Body of pancreas (tissue), 4 donors: ENCODE measurements around the gene CSF1. TPM values are rescaled to one million over a fixed set of nuclear protein-coding genes. Genes with fewer than 3 reads are reported as not detected.
"Not testable (repeated sequence)": the region's sequence is repeated elsewhere in the genome, so short reads cannot be mapped to it uniquely, and the experiment has no call there.

Experiments used
- ATAC-seq: fragments of 150-250 bp; one replicate; pipeline ENCODE4 v1.9.1; 2016
- DNase-seq, 4 donors: peaks; one replicate each; pipeline ENCODE4 v3.0.0-alpha.2; 2019
- H3K27ac ChIP-seq, 4 donors: fragments of 200-600 bp; sonication (generic); 1 replicate in 3 of 4; 2 replicates in 1 of 4; pipeline versions ENCODE4 v1.5.1 to v1.6.1; 2016 to 2019; ENCODE audit warnings: mild to moderate bottlenecking in 1 of 4, mixed read lengths in 1 of 4, moderate library complexity in 1 of 4
- H3K27me3 ChIP-seq, 2 donors: fragments of 200-600 bp; sonication (generic); one replicate each; pipeline ENCODE4 v1.6.0; 2016; ENCODE audit warnings: mild to moderate bottlenecking in 1 of 2
- H3K36me3 ChIP-seq, 2 donors: fragments of 200-600 bp; sonication (generic); replicated peaks in 1 of 2; 2 replicates each; pipeline ENCODE4 v1.5.1; 2016; ENCODE audit warnings: low read depth in 2 of 2; ENCODE audit not compliant: insufficient read depth in 1 of 2
- H3K4me1 ChIP-seq: fragments of 200-600 bp; sonication (generic); one replicate; pipeline ENCODE4 v1.6.0; 2016
- H3K4me3 ChIP-seq, 2 donors: fragments of 200-600 bp; sonication (generic); 1 replicate in 1 of 2; 2 replicates in 1 of 2; pipeline ENCODE4 v1.5.1; 2016 to 2019
- H3K9me3 ChIP-seq, 3 donors: fragments of 200-600 bp; sonication (generic); 1 replicate in 2 of 3; 2 replicates in 1 of 3; pipeline ENCODE4 v1.5.1; 2016
- POLR2A ChIP-seq, 3 donors: fragments of 450-650 bp; IDR thresholded peaks; one replicate each; pipeline ENCODE4 v1.6.1; 2016; ENCODE audit warnings: antibody characterized with exemption in 3 of 3, mild to moderate bottlenecking in 2 of 3
- WGBS, 2 donors: methylation state at CpG; one replicate each; pipeline ENCODE4 v1.1.5; 2017; 5-methylcytosine and 5-hydroxymethylcytosine counted together
- intact Hi-C: fragments of 100-400 bp; cut with DNase I; formaldehyde crosslinking; loops from one replicate; pipeline ENCODE4 v1.15.1; 2023
- total RNA-seq, 2 donors: library from RNA; depleted of rRNA; stranded (reverse); fragments of >200 nt; gene quantifications; one replicate each; pipeline ENCODE4 v1.1.0, GENCODE V29; 2016
- TF ChIP-seq, protein P1 (sequence below), 7 experiments: fragments of 450-650 bp in 4 of 7; fragments of 200-600 bp in 3 of 7; sonication (generic) in 3 of 7; IDR thresholded peaks; one replicate each; pipeline ENCODE4 v1.5.1; 2016 to 2019; ENCODE audit warnings: antibody characterized with exemption in 7 of 7

Gene CSF1
- total RNA-seq, 2 donors from 2014 or later, result 26.7 to 60.7 TPM

- intact Hi-C loops, result no loop called here
- Histone ChIP-seq H3K36me3 (no peaks in the 10 kb centered on the region), H3K27ac (no peak overlapping the region), H3K4me3 (no peak overlapping the region), H3K27me3 (no peaks in the 10 kb centered on the region), H3K9me3 (no peaks in the 10 kb centered on the region), H3K4me1 (peaks cover 24% of the 10 kb centered on the region)
- 74 to 77% methylated on average over 1 of the region's 1 CpG for WGBS, 2 donors
- TF ChIP-seq, protein P1, sequence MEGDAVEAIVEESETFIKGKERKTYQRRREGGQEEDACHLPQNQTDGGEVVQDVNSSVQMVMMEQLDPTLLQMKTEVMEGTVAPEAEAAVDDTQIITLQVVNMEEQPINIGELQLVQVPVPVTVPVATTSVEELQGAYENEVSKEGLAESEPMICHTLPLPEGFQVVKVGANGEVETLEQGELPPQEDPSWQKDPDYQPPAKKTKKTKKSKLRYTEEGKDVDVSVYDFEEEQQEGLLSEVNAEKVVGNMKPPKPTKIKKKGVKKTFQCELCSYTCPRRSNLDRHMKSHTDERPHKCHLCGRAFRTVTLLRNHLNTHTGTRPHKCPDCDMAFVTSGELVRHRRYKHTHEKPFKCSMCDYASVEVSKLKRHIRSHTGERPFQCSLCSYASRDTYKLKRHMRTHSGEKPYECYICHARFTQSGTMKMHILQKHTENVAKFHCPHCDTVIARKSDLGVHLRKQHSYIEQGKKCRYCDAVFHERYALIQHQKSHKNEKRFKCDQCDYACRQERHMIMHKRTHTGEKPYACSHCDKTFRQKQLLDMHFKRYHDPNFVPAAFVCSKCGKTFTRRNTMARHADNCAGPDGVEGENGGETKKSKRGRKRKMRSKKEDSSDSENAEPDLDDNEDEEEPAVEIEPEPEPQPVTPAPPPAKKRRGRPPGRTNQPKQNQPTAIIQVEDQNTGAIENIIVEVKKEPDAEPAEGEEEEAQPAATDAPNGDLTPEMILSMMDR (IDR thresholded peaks at IDR 0.05), result no peak
- TF ChIP-seq POLR2A (IDR thresholded peaks at IDR 0.05), result no peak
- ATAC-seq, result no peak
- no peak for DNase-seq
Measured at GRCh38 chr1:109950038-109950437, 39.4 kb downstream of the CSF1 start.

- Histone ChIP-seq H3K36me3 (no peaks in the 10 kb centered on the region), H3K27ac (no peak overlapping the region), H3K9me3 (no peaks in the 10 kb centered on the region), H3K4me3 (no peak overlapping the region), H3K4me1 (peaks cover 24% of the 10 kb centered on the region), H3K27me3 (no peaks in the 10 kb centered on the region)
- ATAC-seq (no peak), DNase-seq (no peak)
- WGBS, 2 donors, result 92 to 96% methylated on average over 2 of the region's 2 CpGs
- intact Hi-C loops, result no loop called here
- TF ChIP-seq POLR2A (IDR thresholded peaks at IDR 0.05), result no peak
- TF ChIP-seq, protein P1 (IDR thresholded peaks at IDR 0.05), result no peak
Measured at GRCh38 chr1:109950509-109950908, 39.9 kb downstream of the CSF1 start.

DNA sequence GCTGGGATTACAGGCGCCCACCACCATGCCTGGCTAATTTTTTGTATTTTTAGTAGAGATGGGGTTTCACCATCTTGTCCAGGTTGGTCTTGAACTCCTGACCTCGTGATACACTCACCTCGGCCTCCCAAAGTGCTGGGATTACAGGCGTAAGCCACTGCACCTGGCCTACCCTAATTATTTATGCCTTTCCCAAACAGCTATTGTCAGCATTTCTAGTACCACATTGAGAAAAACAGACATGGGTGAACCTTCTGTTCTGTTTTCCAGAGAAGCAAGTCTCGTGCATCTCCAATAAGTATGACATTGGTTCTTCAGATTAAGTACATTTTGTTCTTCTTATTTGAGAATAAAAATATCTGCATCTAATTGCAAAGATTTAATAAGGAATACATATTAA lies 40.9 kb downstream of the CSF1 start:
- H3K27me3 ChIP-seq, H3K9me3 ChIP-seq, H3K4me3 ChIP-seq, H3K27ac ChIP-seq, intact Hi-C loops, H3K36me3 ChIP-seq, ATAC-seq, DNase-seq: not testable (repeated sequence)
- H3K4me1 ChIP-seq, result peaks cover 23% of the 10 kb centered on the region
- WGBS, 2 donors, result 87 to 92% methylated on average over 5 of the region's 5 CpGs

GRCh38 chr1:109954041-109954512 lies 43.4 kb downstream of the CSF1 start:
- 37 to 42% methylated on average over 1 of the region's 1 CpG for WGBS, 2 donors
- intact Hi-C loops, result no loop called here
- ATAC-seq (no peak), DNase-seq (no peak)
- Histone ChIP-seq H3K27ac (no peak overlapping the region), H3K9me3 (no peaks in the 10 kb centered on the region), H3K27me3 (no peaks in the 10 kb centered on the region), H3K36me3 (no peaks in the 10 kb centered on the region), H3K4me1 (no peaks in the 10 kb centered on the region), H3K4me3 (no peak overlapping the region)
- TF ChIP-seq, protein P1 (IDR thresholded peaks at IDR 0.05), result no peak
- TF ChIP-seq POLR2A (IDR thresholded peaks at IDR 0.05), result no peak

- TF ChIP-seq POLR2A (IDR thresholded peaks at IDR 0.05), result no peak
- TF ChIP-seq, protein P1 (IDR thresholded peaks at IDR 0.05), result no peak
- ATAC-seq, result no peak
- 56 to 59% methylated on average over 1 of the region's 1 CpG for WGBS, 2 donors
Measured at GRCh38 chr1:109959632-109959973, 49.0 kb downstream of the CSF1 start.

More at GRCh38 chr1:109959632-109959973, 49.0 kb downstream of the CSF1 start:
- Histone ChIP-seq H3K27ac (peak overlapping the region in 3 of 4 donors; percentile 18 to 60 (median 31)), H3K27me3 (no peaks in the 10 kb centered on the region), H3K4me1 (peaks cover 15% of the 10 kb centered on the region), H3K4me3 (no peak overlapping the region), H3K9me3 (no peaks in the 10 kb centered on the region), H3K36me3 (no peaks in the 10 kb centered on the region)
- intact Hi-C loops, result no loop called here
- DNase-seq, result no peak
